Smooth muscle cell of the pulmonary artery (primary cell): ENCODE measurements around the gene CUBN. TPM values are rescaled to one million over a fixed set of nuclear protein-coding genes. Genes with fewer than 3 reads are reported as not detected.

Experiments used
- total RNA-seq: library from RNA; depleted of rRNA; stranded (reverse); fragments of >200 nt; gene quantifications from 2 replicates; pipeline ENCODE4 v1.2.3, GENCODE V29; 2014

CUBN gene
- total RNA-seq, result 1.3 and 3.4 TPM in 2 replicates

DNA sequence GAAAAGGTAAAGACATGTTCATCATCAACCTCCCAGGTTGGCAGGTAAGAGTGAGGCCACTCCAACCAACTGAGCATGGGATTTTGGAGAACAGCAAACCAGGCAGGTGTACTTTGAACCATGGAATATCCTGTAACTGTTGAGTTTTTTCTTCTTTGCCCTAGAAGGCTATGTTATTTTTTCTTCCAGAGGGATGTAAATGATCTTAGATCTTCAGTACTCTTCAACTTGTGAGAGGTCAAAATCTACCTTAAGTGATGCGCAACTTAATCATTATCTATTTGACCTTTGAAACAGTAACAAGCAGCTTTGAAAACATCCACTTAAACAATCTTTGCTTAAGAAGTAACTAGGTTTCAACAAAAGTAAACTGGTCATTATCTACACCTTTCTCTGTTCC is at the start of gene CUBN:
Gene CUBN (minus strand): TSS at position 71 of the 400 bp plus-strand sequence. CDS start 46 bp downstream, at position 25.

DNA sequence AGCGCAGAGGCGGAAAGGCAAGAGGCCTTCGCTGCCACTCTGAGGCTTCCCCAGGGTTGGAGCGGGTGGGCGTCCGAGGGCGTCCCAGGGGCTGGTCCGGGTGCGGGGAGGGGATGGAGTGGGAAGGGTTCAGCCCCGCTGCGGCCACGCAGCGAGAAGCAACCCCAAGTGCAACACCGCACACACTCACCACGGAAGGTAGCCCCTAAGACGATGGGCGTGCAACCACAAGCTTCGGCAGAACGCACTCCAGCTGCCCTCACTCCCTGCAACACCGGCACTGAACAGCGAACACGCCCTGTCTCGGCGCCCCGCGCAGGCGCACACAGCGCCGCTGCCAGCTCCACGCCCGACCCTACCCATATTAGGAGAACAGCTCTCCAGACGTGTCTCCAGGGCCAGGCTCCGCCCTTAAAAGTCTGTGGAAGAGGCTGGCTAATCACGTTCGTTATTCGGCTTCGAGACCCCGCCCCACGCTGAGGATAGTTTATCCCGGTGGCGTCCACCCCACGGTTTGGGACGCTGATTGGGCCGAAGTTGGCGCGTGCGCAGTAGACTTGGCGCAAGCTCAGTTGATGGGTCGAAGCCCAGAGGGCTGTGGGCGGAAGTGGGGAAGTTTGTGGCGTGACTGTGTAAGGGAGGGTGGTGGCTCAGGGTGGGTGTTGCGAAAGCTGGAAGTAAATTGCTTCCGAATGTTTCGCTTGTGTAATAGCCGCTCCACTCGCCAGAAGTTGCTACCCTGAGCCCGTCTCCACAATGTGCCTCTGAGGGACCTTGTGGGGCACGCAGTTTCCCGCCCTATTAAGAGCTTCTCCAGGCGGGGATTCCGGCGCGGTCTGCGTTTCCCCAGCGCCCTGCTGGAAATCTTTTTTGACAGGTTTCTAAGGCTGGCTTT is 312.2 kb downstream of the CUBN start, which contains the start of gene RSU1:
Gene RSU1 (minus strand): TSS at position 300 of the 895 bp plus-strand sequence. CDS start 343 bp downstream, outside the sequence.

Other genes with a start within 250 kb of the CUBN start
- 4.2 and 5.2 TPM in 2 replicates for gene TRDMT1, start 71.9 kb upstream of the CUBN start, total RNA-seq
- gene VIM, start 98.4 kb upstream of the CUBN start, total RNA-seq, result 8,367 and 8,930 TPM in 2 replicates